Right lobe of liver (tissue), 4 donors: Measurements from ENCODE around the gene FTL.

ENCODE experiments used
- POLR2A ChIP-seq: fragments of 450-650 bp; IDR thresholded peaks from one replicate; pipeline ENCODE4 v1.6.1; 2017; ENCODE audit warnings: antibody characterized with exemption, mild to moderate bottlenecking
- TF ChIP-seq, protein P1 (sequence below), 4 donors: fragments of 200-600 bp in 3 of 4; fragments of 450-650 bp in 1 of 4; IDR thresholded peaks; one replicate each; pipeline versions ENCODE4 v1.5.1 to v1.8.0; 2016 to 2022; ENCODE audit warnings: antibody characterized with exemption in 4 of 4, mild to moderate bottlenecking in 2 of 4
- donor health status: DM: no; HTN: no; CAD: no.
- donor health status: DM: no; HTN: no; CAD: no.
- donor health status: DM: no; HTN: yes; CAD: no.

GRCh38 chr19:49009828-49010227 is 44.7 kb downstream of the FTL start:
- TF ChIP-seq POLR2A, result no peak
- TF ChIP-seq, protein P1, sequence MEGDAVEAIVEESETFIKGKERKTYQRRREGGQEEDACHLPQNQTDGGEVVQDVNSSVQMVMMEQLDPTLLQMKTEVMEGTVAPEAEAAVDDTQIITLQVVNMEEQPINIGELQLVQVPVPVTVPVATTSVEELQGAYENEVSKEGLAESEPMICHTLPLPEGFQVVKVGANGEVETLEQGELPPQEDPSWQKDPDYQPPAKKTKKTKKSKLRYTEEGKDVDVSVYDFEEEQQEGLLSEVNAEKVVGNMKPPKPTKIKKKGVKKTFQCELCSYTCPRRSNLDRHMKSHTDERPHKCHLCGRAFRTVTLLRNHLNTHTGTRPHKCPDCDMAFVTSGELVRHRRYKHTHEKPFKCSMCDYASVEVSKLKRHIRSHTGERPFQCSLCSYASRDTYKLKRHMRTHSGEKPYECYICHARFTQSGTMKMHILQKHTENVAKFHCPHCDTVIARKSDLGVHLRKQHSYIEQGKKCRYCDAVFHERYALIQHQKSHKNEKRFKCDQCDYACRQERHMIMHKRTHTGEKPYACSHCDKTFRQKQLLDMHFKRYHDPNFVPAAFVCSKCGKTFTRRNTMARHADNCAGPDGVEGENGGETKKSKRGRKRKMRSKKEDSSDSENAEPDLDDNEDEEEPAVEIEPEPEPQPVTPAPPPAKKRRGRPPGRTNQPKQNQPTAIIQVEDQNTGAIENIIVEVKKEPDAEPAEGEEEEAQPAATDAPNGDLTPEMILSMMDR (IDR thresholded peaks at IDR 0.05), result no peak
